Measurements from ENCODE around the gene GYPE.
"Not testable (repeated sequence)": the region's sequence is repeated elsewhere in the genome, so short reads cannot be mapped to it uniquely, and the experiment has no call there.

GYPE gene

DNA sequence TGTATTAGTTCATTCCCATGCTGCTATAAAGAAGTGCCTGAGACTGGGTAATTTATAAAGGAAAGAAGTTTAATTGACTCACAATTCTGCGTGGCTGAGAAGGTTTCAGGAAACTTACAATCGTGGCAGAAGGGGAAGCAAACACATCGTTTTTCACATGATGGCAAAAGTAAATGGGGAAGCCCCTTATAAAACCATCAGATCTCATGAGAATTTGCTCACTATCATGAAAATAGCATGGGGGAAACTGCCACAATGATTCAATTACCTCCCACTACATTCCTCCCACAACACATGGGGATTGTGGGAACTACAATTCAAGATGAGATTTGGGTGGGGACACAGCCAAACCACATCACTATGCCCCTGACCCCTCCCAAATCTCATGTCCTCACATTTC is 35.4 kb downstream of the GYPE start:
- not testable (repeated sequence) for DNase-seq

DNA sequence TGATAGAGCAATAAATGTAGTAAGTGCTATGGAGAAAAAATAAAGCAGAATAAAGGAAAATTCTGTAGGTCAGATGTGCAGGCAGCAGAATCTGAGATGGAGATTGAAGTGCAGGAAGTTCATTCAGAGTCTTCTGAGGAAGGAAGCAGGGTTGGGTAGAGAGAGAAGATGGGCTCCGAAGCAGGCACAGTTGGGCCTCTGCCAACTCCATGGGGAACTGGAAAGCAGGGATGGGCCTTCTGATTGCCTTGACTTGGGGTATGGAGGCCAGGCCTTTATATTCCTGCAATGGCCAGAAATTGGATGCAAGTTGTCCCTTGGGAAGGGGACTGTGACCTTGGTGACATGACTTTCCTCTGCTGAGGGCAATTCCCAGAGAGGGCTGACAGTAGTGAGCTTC is 42.6 kb downstream of the GYPE start:
- not testable (repeated sequence) for DNase-seq

DNA sequence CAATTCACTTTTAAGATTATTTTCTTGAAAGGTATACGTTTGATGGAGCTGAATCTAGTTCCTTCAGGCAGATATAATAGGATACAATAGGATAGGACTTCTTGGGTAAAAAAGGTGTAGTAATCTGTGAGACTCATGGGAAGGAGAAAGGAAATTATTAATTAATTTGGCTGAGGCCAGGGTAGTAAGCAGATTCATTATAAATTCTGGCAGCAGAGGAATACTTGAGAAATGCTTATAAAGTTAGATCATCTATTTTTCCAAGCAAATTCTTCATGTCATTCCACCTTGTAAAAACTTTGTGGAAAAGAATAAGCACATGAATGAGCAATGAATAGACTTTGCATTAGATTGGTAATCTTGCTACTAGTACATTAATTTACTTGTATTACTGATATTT is 46.9 kb downstream of the GYPE start:
- no peak for DNase-seq

DNA sequence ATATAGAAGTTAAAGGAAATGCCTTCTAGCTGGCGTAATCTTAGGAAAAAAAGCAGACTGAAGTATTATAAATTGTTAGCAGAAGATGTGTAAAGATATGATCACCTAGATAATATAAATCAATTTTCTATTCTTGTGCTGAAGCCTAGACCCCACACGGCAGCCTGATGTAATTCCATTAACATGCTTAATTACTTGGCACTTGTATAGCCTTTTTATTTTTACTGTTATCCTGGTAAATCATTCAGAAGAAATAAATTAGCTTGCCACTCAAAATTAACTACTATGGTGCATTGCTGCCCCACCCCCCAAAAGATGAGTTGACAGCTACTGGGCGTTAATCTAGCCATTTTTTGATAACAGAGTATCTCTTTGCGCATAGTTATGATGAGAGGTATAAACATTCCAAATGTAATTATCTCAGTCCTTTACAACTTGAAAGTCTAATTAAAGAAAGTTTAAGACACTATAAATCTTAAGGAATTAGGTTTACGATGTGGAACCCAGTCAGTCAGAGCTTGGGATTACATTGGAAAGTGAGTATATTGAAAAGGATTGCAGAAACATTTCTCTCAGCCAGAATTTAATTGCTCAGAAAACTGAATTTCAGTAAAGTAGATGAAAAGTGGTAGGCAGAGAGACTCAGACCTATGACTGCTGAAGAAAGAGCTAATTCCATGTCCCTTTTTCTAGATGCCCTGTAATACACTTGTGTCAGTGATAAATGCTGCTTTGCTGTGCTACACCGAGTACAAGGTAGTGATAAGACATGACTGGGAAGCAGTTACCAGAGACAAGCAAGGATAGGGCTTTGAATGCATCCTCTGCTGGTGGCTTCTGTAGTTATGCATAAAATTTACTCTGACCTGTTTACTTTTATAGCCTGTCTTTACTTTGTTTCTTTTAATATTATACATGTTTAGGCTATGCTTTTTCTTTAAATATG is 47.7 kb downstream of the GYPE start:
- DNase-seq: not testable (repeated sequence)

DNA sequence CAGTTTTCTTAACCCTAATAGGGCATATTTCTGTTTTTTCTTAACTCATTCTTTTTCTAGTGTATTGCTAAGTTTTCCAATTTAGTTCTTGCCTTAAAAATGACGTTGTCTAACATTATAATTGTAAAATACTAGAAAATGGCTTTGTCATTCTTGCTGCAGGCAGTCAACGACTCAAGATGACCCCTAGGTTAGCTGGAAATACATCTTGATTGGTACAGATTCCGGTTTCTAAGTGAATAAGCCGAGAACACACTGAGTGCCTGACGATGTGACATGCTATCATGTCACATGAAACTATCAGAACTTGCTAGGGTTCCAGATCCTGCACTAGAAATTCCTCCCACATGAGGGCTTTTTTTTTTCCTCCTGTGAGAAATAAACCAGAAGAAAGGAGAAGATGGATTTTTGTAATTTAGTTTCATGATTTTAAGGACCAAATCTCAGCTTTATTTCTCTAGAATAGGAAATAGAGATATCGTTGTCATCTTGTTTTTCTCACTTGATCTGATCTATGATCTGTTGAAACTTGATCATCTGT is 49.3 kb downstream of the GYPE start:
- not testable (repeated sequence) for DNase-seq

DNA sequence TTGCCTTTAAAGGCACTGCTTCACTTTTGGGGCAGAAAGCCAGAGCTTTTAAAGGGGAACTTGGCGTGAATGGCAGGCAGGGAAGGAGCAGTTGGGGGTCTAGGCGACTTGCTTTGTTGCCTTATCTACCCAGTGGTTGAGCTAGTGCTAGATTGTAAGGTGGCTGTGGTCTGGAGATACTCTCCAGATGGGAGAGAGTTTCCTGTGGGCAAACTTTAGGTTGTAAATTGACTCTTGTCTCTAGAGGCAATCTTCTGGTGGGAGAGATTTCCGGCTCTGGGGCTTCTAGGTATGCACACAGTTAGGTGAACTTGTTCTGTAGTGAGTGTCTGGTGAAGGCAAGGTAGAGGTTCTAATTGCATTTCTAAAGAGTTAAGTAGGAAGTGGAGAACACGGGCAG is 50.7 kb downstream of the GYPE start:
- DNase-seq: not testable (repeated sequence)

DNA sequence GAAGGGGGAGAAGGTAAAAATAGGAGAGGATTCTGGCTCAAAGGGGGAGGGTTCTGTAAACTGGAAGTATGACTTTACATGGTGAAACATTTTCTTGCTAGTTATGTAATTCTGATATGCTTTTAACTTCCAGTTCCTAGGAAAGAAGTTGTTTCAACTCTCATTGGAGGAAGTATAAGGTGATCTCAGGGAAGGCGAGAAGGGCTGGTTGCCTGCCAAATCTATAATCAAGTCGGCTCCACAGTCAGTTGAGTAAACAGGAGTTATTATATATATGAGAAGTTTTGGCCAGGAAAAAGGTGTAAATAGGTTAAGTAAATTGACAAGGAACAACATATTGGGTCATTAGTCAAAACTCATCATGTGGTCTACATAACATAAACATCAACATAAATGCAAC is 56.1 kb downstream of the GYPE start:
- not testable (repeated sequence) for DNase-seq

DNA sequence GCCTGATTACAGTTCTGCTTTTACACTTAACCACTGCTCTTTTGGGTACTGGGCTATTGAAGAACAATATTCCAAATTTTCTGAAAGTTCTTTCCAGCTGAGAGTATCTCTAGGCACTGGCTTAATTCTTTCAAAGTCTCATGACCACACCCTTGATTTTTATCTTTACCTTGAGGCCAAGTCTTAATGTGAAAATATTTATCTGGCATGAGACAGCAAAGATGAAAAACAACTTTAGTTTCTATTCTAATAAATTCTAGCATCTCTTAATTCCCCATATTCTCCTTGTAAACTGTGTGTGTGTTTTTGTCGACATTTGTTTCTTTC is 61.9 kb downstream of the GYPE start:
- not testable (repeated sequence) for DNase-seq

DNA sequence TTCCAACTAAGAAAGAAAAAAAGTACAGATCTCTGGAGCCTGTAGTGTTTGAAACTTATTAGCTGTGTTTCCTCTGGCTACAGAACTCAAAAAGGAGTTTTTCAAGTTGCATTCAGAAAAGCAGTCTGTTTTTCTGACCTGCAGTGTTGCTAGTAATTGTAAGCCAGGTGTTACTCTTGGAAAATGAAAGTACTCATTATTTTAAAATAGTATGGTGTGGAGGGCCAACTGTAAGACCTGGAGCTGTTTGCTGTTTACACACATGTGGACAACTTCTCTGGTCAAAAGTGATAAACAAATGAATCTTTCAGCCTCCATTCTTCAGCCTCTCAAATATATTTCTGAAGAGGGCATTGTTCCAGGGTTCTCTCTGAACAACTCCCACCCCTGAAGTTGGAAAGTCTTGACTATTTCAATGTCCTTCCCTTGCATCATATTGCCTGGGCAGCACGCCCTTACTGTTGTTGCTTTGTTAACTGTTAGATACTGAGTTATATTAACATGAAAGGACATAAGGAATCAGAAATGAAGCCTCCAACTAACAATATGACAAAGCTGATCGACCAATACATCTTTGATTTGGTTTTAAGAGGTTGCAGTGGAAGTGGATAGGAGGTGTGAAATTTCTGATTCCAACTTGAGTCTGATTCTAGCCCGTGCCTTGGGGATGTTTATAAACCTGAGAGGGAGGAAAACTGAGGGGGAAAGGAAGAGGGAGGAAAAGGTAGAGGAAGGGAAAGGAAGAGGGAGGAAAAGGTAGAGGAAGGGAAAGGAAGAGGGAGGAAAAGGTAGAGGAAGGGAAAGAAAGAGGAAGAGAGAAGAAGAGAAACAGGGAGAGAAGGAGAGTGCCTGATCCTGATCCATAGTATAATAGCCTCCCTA is 62.5 kb downstream of the GYPE start:
- not testable (repeated sequence) for DNase-seq

DNA sequence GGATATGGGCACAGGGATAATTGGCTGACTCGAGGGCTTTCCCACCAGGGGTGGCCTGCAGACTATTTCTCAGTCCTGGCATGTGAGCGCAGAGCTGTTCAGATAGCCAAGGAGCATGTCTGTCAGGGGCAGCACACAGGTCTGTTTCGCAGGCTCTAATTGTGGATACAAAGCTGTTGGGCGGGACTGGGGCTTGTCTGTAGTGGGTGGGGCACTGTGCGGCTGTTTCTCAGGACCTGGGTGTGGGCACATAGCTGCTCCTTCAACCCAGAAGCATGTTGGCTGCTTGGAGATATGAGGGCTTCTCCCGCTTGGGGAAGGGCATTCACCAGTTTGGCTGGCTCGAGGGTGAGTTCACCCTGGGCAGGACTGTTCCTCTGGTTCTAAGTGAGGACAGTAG is 65.9 kb downstream of the GYPE start:
- DNase-seq: not testable (repeated sequence)

DNA sequence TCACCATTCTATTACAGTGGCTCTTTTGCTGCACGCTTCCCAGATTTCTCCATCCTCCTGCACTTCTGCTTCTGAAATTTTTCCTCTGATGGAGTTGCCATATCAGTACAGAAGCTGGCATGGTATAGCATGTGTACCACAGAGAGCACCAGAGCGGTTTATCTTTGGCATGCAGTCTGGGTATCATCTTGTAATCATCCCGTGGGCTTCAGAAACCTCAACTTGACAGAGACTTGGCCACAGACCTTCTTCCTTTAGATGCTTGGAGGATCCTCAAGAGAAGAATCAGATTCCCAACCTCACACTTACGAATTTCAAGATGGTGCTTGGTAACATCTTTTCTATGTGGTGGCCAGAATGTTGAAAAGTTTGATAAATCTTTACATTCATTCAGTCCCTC is 71.2 kb downstream of the GYPE start:
- DNase-seq: not testable (repeated sequence)

DNA sequence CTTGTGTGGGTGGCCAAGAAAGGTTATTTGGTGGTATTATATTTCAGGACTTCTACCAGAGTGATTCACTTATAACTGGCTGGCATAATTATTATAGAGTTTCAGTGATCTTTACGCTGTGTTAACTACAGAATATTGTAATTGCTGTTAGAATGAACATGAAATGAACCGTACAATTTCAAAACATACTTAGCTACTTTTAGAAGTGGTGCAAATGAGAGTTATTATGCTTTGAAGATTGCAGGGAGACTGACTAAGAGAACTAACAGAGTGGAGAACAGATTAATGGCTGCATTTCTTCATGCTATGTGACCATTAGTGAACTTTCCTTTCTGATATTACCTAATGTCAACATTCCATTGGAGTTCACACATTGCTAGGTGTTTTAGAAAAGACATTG is 71.7 kb downstream of the GYPE start:
- DNase-seq: not testable (repeated sequence)

DNA sequence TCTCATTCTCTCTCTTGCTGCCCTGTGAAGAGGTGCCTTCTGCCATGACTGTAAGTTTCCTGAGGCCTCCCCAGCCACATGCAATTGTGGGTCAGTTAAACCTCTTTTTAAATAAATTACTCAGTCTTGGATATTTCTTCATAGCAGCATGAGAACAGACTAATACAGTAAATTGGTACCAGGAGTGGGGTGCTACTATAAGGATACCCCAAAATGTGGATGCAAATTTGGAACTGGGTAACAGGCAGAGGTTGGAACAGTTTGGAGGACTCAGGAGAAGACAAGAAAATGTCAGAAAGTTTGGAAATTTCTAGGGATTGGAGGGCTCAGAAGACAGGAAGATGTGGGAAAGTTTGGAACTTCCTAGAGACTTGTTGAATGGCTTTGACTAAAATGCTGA is 74.8 kb downstream of the GYPE start:
- not testable (repeated sequence) for DNase-seq

DNA sequence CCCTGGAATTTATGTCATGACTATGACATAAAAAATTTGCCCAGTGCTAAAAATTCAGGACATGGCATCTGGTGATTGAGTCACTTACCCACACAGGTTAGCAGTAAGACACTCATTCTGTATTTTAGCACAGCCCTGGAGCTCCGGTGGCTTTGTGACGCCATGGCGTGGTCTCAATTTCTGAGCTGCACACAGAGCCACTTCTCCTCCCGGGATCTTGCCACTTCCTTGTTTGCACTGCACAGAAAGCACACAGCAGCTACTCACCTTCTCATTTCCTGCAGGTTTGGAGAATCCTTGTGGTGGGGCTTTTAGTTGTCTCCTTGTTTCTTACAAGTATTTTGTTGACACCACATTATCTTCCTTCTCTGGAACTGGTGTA is 76.1 kb downstream of the GYPE start:
- DNase-seq: not testable (repeated sequence)
